ENCODE data around the gene PDSS2.

Gene PDSS2

GRCh38 chr6:107402533-107402932, 56.8 kb downstream of the PDSS2 start:
- TF ChIP-seq CTCF (IDR thresholded peaks at IDR 0.05; ENCODE audit: control insufficient read depth, extremely low read depth, insufficient read depth), result no peak
- no peak for DNase-seq (ENCODE audit: low read depth)
- no peak overlapping the region for H3K4me3 ChIP-seq (ENCODE audit: low read depth, low read length)

- H3K4me3 ChIP-seq (ENCODE audit: low read depth, low read length), result no peak overlapping the region
- DNase-seq (ENCODE audit: low read depth), result no peak
- no peak for TF ChIP-seq CTCF (IDR thresholded peaks at IDR 0.05; ENCODE audit: control insufficient read depth, extremely low read depth, insufficient read depth)
Measured at GRCh38 chr6:107401573-107401972, 57.8 kb downstream of the PDSS2 start.

GRCh38 chr6:107400616-107401147, 58.7 kb downstream of the PDSS2 start:
- no peak for DNase-seq (ENCODE audit: low read depth)
- TF ChIP-seq CTCF (IDR thresholded peaks at IDR 0.05; ENCODE audit: control insufficient read depth, extremely low read depth, insufficient read depth), result no peak
- H3K4me3 ChIP-seq (ENCODE audit: low read depth, low read length), result no peak overlapping the region

- no peak overlapping the region for H3K4me3 ChIP-seq (ENCODE audit: low read depth, low read length)
- TF ChIP-seq CTCF (IDR thresholded peaks at IDR 0.05; ENCODE audit: control insufficient read depth, extremely low read depth, insufficient read depth), result no peak
- no peak for DNase-seq (ENCODE audit: low read depth)
Measured at GRCh38 chr6:107399935-107400334, 59.4 kb downstream of the PDSS2 start.

- no peak for DNase-seq (ENCODE audit: low read depth)
- no peak for TF ChIP-seq CTCF (IDR thresholded peaks at IDR 0.05; ENCODE audit: control insufficient read depth, extremely low read depth, insufficient read depth)
- no peak overlapping the region for H3K4me3 ChIP-seq (ENCODE audit: low read depth, low read length)
Measured at GRCh38 chr6:107398001-107398400, 61.4 kb downstream of the PDSS2 start.

GRCh38 chr6:107396211-107396610, 63.2 kb downstream of the PDSS2 start:
- no peak for TF ChIP-seq CTCF (IDR thresholded peaks at IDR 0.05; ENCODE audit: control insufficient read depth, extremely low read depth, insufficient read depth)
- DNase-seq (ENCODE audit: low read depth), result peak; percentile 42
- H3K4me3 ChIP-seq (ENCODE audit: low read depth, low read length), result no peak overlapping the region

GRCh38 chr6:107392069-107392468, 67.3 kb downstream of the PDSS2 start:
- no peak for TF ChIP-seq CTCF (IDR thresholded peaks at IDR 0.05; ENCODE audit: control insufficient read depth, extremely low read depth, insufficient read depth)
- H3K4me3 ChIP-seq (ENCODE audit: low read depth, low read length), result no peak overlapping the region

More at GRCh38 chr6:107392069-107392468, 67.3 kb downstream of the PDSS2 start:
- DNase-seq (ENCODE audit: low read depth), result no peak
